BJ (cell line): Measurements from ENCODE around the gene SRSF12. TPM values are rescaled to one million over a fixed set of nuclear protein-coding genes. Genes with fewer than 3 reads are reported as not detected.
"Not testable (repeated sequence)": the region's sequence is repeated elsewhere in the genome, so short reads cannot be mapped to it uniquely, and the experiment has no call there.

Experiments used
- CTCF ChIA-PET: fragments of 350-600 bp; formaldehyde crosslinking; extraction: SDS; loops from one replicate; lab custom pipeline; 2021; ENCODE audit warnings: antibody characterized with exemption, inconsistent platforms; lab: Yijun Ruan, JAX
- POLR2A ChIA-PET: fragments of 300-600 bp; sonication (Branson Sonifier 250); formaldehyde crosslinking; extraction: SDS; loops from one replicate; lab custom pipeline; 2021; ENCODE audit warnings: antibody characterized with exemption; lab: Charles Lee
- DNase-seq: peaks from one replicate; pipeline ENCODE4 v3.0.0-alpha.2; 2011; ENCODE audit warnings: low read depth
- H3K27me3 ChIP-seq: 2 replicates; pipeline ENCODE4 v1.6.0; 2011; ENCODE audit warnings: low read length; ENCODE audit not compliant: control insufficient read depth, insufficient read depth
- H3K36me3 ChIP-seq: 2 replicates; pipeline ENCODE4 v1.5.1; 2011; ENCODE audit warnings: low read length; ENCODE audit not compliant: control insufficient read depth, insufficient read depth
- H3K4me3 ChIP-seq: 2 replicates; pipeline ENCODE4 v1.5.1; 2011; ENCODE audit warnings: low read depth, mild to moderate bottlenecking, control low read depth, low read length
- polyA plus RNA-seq: library from polyadenylated mRNA; depleted of rRNA; stranded (reverse); fragments of >200 nt; gene quantifications from 2 replicates; pipeline ENCODE4 v1.2.3, GENCODE V29; 2011
- TF ChIP-seq, protein P1 (sequence below): IDR thresholded peaks from 2 replicates; pipeline ENCODE4 v1.5.1; 2011; ENCODE audit warnings: low read depth, mild to moderate bottlenecking, control low read depth, inconsistent platforms, low read length, moderate library complexity; ENCODE audit not compliant: insufficient read depth

The SRSF12 gene
- polyA plus RNA-seq, 1 experiment: not detected

DNA sequence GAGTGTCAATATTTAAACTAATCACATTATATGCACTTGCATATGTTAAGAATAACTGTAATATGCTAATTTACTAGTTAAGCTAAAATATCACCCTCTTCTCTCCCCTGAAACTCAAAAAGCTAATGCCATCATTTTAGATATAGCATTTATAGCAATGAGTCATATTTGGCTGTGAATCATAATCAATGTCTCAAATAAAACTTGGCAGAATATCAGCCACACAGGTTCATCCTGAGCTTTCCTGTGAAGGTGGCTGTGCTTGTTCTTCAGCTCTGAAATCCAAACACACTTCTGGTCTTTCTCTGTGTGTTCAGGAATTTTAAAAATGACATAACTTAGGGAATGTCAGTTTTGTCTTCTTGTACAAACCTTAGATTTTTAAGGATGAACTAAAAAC, 50.1 kb downstream of the SRSF12 start:
- POLR2A ChIA-PET: no interaction called here
- TF ChIP-seq, protein P1, sequence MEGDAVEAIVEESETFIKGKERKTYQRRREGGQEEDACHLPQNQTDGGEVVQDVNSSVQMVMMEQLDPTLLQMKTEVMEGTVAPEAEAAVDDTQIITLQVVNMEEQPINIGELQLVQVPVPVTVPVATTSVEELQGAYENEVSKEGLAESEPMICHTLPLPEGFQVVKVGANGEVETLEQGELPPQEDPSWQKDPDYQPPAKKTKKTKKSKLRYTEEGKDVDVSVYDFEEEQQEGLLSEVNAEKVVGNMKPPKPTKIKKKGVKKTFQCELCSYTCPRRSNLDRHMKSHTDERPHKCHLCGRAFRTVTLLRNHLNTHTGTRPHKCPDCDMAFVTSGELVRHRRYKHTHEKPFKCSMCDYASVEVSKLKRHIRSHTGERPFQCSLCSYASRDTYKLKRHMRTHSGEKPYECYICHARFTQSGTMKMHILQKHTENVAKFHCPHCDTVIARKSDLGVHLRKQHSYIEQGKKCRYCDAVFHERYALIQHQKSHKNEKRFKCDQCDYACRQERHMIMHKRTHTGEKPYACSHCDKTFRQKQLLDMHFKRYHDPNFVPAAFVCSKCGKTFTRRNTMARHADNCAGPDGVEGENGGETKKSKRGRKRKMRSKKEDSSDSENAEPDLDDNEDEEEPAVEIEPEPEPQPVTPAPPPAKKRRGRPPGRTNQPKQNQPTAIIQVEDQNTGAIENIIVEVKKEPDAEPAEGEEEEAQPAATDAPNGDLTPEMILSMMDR: no peak
- Histone ChIP-seq H3K27me3 (0 out of 2 replicates have a peak, but pooled peaks cover 2% of the 10 kb centered on the region), H3K36me3 (no peaks in the 10 kb centered on the region), H3K4me3 (no peak overlapping the region)
- CTCF ChIA-PET: interaction anchor here (1.1 to 1.2 kb wide), 2 partner anchors 9 to 12 kb away, joined by 3 read pairs; partner anchors contain the start of gene PNRC1
- no peak for DNase-seq

GRCh38 chr6:89066940-89067646, 50.8 kb downstream of the SRSF12 start:
- ChIA-PET CTCF (interaction anchor here (0.5 to 1.2 kb wide), 4 partner anchors 10 to 1194 kb away, joined by 3 read pairs; partner anchors contain the start of gene PNRC1), POLR2A (no interaction called here)
- Histone ChIP-seq H3K27me3 (0 out of 2 replicates have a peak, but pooled peaks cover 2% of the 10 kb centered on the region), H3K4me3 (no peak overlapping the region), H3K36me3 (no peaks in the 10 kb centered on the region)
- TF ChIP-seq, protein P1: no peak
- no peak for DNase-seq

DNA sequence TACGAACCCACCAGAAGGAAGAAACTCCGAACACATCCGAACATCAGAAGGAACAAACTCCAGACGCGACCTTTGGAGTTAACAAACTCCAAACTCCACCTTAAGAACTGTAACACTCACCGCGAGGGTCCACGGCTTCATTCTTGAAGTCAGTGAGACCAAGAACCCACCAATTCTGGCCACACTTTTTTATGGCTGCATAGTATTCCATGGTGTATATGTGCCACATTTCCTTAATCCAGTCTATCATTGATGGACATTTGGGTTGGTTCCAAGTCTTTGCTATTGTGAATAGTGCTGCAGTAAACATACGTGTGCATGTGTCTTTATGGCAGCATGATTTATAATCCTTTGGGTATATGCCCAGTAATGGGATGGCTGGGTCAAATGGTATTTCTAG, 51.8 kb downstream of the SRSF12 start:
- POLR2A ChIA-PET: not testable (repeated sequence)

GRCh38 chr6:89064931-89065330, 52.9 kb downstream of the SRSF12 start:
- POLR2A ChIA-PET, H3K27me3 ChIP-seq, H3K4me3 ChIP-seq, H3K36me3 ChIP-seq, DNase-seq: not testable (repeated sequence)
- CTCF ChIA-PET: interaction anchor here (1.3 kb wide), 1 partner anchor 23 kb away, joined by 3 read pairs; no protein-coding TSS in a partner anchor

More for the DNA sequence above, 51.8 kb downstream of the SRSF12 start:
- H3K4me3 ChIP-seq, H3K27me3 ChIP-seq, H3K36me3 ChIP-seq, DNase-seq: not testable (repeated sequence)
- CTCF ChIA-PET: interaction anchor here (1.0 to 1.3 kb wide), 2 partner anchors 22 to 67 kb away, joined by 3 read pairs; no protein-coding TSS in a partner anchor

DNA sequence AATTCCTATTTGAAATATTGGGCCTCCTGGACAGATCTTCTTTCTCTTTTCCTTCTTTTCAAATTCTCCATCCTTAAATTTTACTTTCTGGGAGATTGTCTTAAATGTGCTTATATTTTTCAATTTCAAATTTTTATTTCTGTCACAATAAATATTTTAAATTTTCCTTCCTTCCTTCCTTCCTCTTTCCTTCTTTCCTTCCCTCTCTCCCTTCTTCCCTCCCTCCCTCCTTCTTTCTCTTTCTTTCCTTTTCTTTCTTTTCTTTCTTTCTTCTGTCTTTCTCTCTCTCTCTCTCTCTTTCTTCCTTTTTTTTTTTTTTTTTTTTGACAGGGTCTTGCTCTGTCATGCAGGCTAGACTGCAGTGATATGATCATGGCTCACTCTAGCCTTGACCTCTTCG, 54.0 kb downstream of the SRSF12 start:
- DNase-seq: no peak
- Histone ChIP-seq H3K4me3 (no peak overlapping the region), H3K36me3 (no peaks in the 10 kb centered on the region), H3K27me3 (no peaks in the 10 kb centered on the region)
- CTCF ChIA-PET: no interaction called here
- POLR2A ChIA-PET: no interaction called here
- TF ChIP-seq, protein P1: no peak

DNA sequence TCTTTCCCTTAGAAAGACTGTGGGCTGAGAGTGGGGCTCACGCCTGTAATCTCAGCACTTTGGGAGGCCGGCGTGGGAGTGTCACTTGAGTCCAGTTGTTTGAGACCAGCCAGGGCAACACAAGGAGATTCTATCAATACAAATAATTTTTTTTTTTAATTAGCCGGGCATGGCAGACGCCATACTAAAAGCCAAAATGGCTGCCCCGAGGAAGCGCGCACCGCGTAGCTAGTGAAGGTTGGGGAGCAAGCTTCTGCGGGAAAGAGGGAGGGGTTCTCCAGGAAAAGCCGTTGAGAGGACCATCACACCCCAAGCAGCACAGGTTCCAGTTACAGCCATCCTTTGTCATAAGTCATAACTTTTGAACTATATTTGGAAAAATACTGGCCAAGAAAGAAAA, 58.6 kb downstream of the SRSF12 start:
- no peak overlapping the region for H3K4me3 ChIP-seq
- CTCF ChIA-PET: interaction anchor here (0.5 to 1.2 kb wide), 2 partner anchors 19 to 76 kb away, joined by 3 read pairs; no protein-coding TSS in a partner anchor
- TF ChIP-seq, protein P1: no peak
- no peaks in the 10 kb centered on the region for H3K36me3 ChIP-seq
- H3K27me3 ChIP-seq: no peaks in the 10 kb centered on the region
- POLR2A ChIA-PET: no interaction called here
- DNase-seq: no peak
